IMR-90 (cell line): Measurements from ENCODE around the gene SLC22A31. TPM values are rescaled to one million over a fixed set of nuclear protein-coding genes. Genes with fewer than 3 reads are reported as not detected.

Source experiments
- ATAC-seq: fragments of 200-7000 bp; cut with Tn5 transposase; 2 replicates; pipeline ENCODE4 v1.9.1; 2020; ENCODE audit warnings: low read depth, mild to moderate bottlenecking, moderate library complexity
- BruUV-seq: library from RNA; stranded (reverse); fragments of 400-500 nt; replicated peaks from 2 replicates; lab custom pipeline; 2021; lab: Mats Ljungman, UMichigan
- CTCF ChIA-PET: fragments of 300-600 bp; formaldehyde crosslinking; extraction: SDS; loops from one replicate; lab custom pipeline; 2021; ENCODE audit warnings: antibody characterized with exemption; lab: Yijun Ruan, JAX
- POLR2A ChIA-PET: fragments of 300-600 bp; sonication (Branson Sonifier 250); formaldehyde crosslinking; loops from one replicate; lab custom pipeline; 2022; ENCODE audit warnings: antibody characterized with exemption; ENCODE audit not compliant: unreplicated experiment; lab: Charles Lee
- DNase-seq: peaks from one replicate; pipeline ENCODE4 v3.0.0; 2013
- H2AFZ ChIP-seq: replicated peaks from 2 replicates; pipeline ENCODE3; 2013; ENCODE audit warnings: low read length, mild to moderate bottlenecking; ENCODE audit not compliant: poor library complexity
- H2AK5ac ChIP-seq: 2 replicates; pipeline ENCODE4 v1.6.1; 2013; ENCODE audit warnings: low read depth, low read length, inconsistent platforms
- H2AK9ac ChIP-seq: replicated peaks from 2 replicates; pipeline ENCODE3; 2013; ENCODE audit warnings: mild to moderate bottlenecking, low read depth, low read length, moderate library complexity; ENCODE audit not compliant: poor library complexity
- H2BK120ac ChIP-seq: 2 replicates; pipeline ENCODE4 v1.6.1; 2013; ENCODE audit warnings: low read depth, low read length, inconsistent platforms
- H2BK15ac ChIP-seq: 3 replicates; pipeline ENCODE4 v1.6.1; 2013; ENCODE audit warnings: low read depth, low read length, inconsistent platforms
- H2BK20ac ChIP-seq: 2 replicates; pipeline ENCODE4 v1.6.1; 2013; ENCODE audit warnings: low read depth, mild to moderate bottlenecking, inconsistent platforms, low read length, moderate library complexity
- H2BK5ac ChIP-seq: 2 replicates; pipeline ENCODE4 v1.6.1; 2013; ENCODE audit warnings: mild to moderate bottlenecking, low read depth, low read length, inconsistent platforms; ENCODE audit not compliant: poor library complexity, severe bottlenecking
- H3K14ac ChIP-seq: replicated peaks from 2 replicates; pipeline ENCODE4 v1.6.1; 2013; ENCODE audit warnings: low read depth, low read length, inconsistent platforms
- H3K18ac ChIP-seq: 2 replicates; pipeline ENCODE4 v1.6.1; 2013; ENCODE audit warnings: low read depth, low read length, control low read depth
- H3K23ac ChIP-seq: 2 replicates; pipeline ENCODE4 v1.6.1; 2013; ENCODE audit warnings: low read depth, low read length, inconsistent platforms
- H3K27ac ChIP-seq: 2 replicates; pipeline ENCODE4 v1.5.1; 2013; ENCODE audit warnings: mild to moderate bottlenecking, control low read depth, low read length; ENCODE audit not compliant: insufficient read depth
- H3K27me3 ChIP-seq: 2 replicates; pipeline ENCODE4 v1.6.1; 2013; ENCODE audit warnings: low read length; ENCODE audit not compliant: control insufficient read depth, insufficient read depth
- H3K36me3 ChIP-seq: 2 replicates; pipeline ENCODE4 v1.6.1; 2013; ENCODE audit warnings: low read length, mixed read lengths; ENCODE audit not compliant: control insufficient read depth, insufficient read depth
- H3K4ac ChIP-seq: 2 replicates; pipeline ENCODE4 v1.6.1; 2013; ENCODE audit warnings: low read depth, low read length, inconsistent platforms
- H3K4me1 ChIP-seq: 2 replicates; pipeline ENCODE4 v1.6.1; 2013; ENCODE audit warnings: low read length, mixed read lengths; ENCODE audit not compliant: control insufficient read depth, insufficient read depth
- H3K4me2 ChIP-seq: 2 replicates; pipeline ENCODE4 v1.6.1; 2013; ENCODE audit warnings: low read depth, mild to moderate bottlenecking, control low read depth, low read length, moderate library complexity
- H3K4me3 ChIP-seq: 2 replicates; pipeline ENCODE4 v1.5.1; 2013; ENCODE audit warnings: low read depth, mild to moderate bottlenecking, control low read depth, low read length, moderate library complexity; ENCODE audit not compliant: insufficient read depth
- H3K56ac ChIP-seq: 2 replicates; pipeline ENCODE4 v1.6.1; 2013; ENCODE audit warnings: low read length, inconsistent platforms; ENCODE audit not compliant: insufficient read depth; ENCODE audit errors: extremely low read depth
- H3K79me1 ChIP-seq, 2 experiments: 2 replicates each; pipeline ENCODE4 v1.6.1; 2013; ENCODE audit warnings: low read length in 2 of 2, inconsistent platforms in 1 of 2, low read depth in 1 of 2
- H3K9ac ChIP-seq: 2 replicates; pipeline ENCODE4 v1.6.1; 2013; ENCODE audit warnings: low read depth, low read length, control low read depth
- H3K9me1 ChIP-seq: 2 replicates; pipeline ENCODE4 v1.6.1; 2013; ENCODE audit warnings: low read length, inconsistent platforms; ENCODE audit not compliant: insufficient read depth
- H3K9me3 ChIP-seq: 2 replicates; pipeline ENCODE4 v1.6.1; 2013; ENCODE audit warnings: low read length; ENCODE audit not compliant: control insufficient read depth, insufficient read depth
- H4K20me1 ChIP-seq: 2 replicates; pipeline ENCODE4 v1.6.1; 2013; ENCODE audit warnings: low read length, inconsistent platforms; ENCODE audit not compliant: insufficient read depth
- H4K5ac ChIP-seq: 2 replicates; pipeline ENCODE4 v1.6.1; 2013; ENCODE audit warnings: mild to moderate bottlenecking, low read depth, low read length, control low read depth
- H4K8ac ChIP-seq, 2 experiments: 2 replicates each; pipeline ENCODE4 v1.6.1; 2013; ENCODE audit warnings: low read depth in 2 of 2, low read length in 2 of 2, control low read depth in 1 of 2, inconsistent platforms in 1 of 2
- H4K91ac ChIP-seq: 2 replicates; pipeline ENCODE4 v1.6.1; 2013; ENCODE audit warnings: low read depth, low read length, inconsistent platforms; ENCODE audit not compliant: insufficient read depth
- ELK1 ChIP-seq: fragments of 150-350 bp; IDR thresholded peaks from 2 replicates; pipeline ENCODE4 v1.6.1; 2016; ENCODE audit warnings: low read depth, mild to moderate bottlenecking, low read length, moderate library complexity, borderline replicate concordance
- MAFK ChIP-seq: IDR thresholded peaks from 2 replicates; pipeline ENCODE4 v1.6.1; 2012; ENCODE audit warnings: low read depth, low read length, improper control_type of control experiment
- MAZ ChIP-seq: IDR thresholded peaks from 2 replicates; pipeline ENCODE4 v1.6.1; 2012; ENCODE audit warnings: low read depth, mild to moderate bottlenecking, low read length, improper control_type of control experiment, moderate library complexity, borderline replicate concordance
- MXI1 ChIP-seq: IDR thresholded peaks from 2 replicates; pipeline ENCODE4 v1.6.1; 2012; ENCODE audit warnings: low read depth, mild to moderate bottlenecking, low read length, moderate library complexity, borderline replicate concordance
- RAD21 ChIP-seq: IDR thresholded peaks from 2 replicates; pipeline ENCODE4 v1.6.1; 2012; ENCODE audit warnings: low read length, improper control_type of control experiment
- RCOR1 ChIP-seq: IDR thresholded peaks from 2 replicates; pipeline ENCODE4 v1.6.1; 2012; ENCODE audit warnings: mild to moderate bottlenecking, low read length, improper control_type of control experiment; ENCODE audit not compliant: insufficient replicate concordance
- RFX5 ChIP-seq: IDR thresholded peaks from 2 replicates; pipeline ENCODE4 v1.8.0; 2012; ENCODE audit warnings: low read depth, mild to moderate bottlenecking, low read length, moderate library complexity
- USF2 ChIP-seq: fragments of 150-350 bp; IDR thresholded peaks from 2 replicates; pipeline ENCODE4 v1.6.1; 2017; ENCODE audit warnings: mild to moderate bottlenecking, antibody characterized with exemption, low read length, low read depth
- WGBS, 2 experiments: methylation state at CpG; one replicate each; pipeline versions ENCODE4 v1.1.5 to v1.1.7; 2013; ENCODE audit warnings: missing lambda C conversion rate in 2 of 2; ENCODE audit not compliant: insufficient read length in 1 of 2; ENCODE audit errors: extremely low coverage in 2 of 2; 5-methylcytosine and 5-hydroxymethylcytosine counted together
- dilution Hi-C: fragments of 300-500 bp; cut with HindIII; formaldehyde crosslinking; loops from one replicate; pipeline ENCODE4 v1.14.3; 2018; ENCODE audit warnings: low sequenced_read_pairs; ENCODE audit not compliant: unreplicated experiment
- in situ Hi-C: fragments of 300-500 bp; cut with MboI; formaldehyde crosslinking; loops from 3 replicates; pipeline ENCODE4 v1.14.3; 2019; ENCODE audit warnings: low sequenced_read_pairs, inconsistent platforms, mixed read lengths
- intact Hi-C: fragments of 100-400 bp; cut with micrococcal nuclease; formaldehyde crosslinking; loops from 2 replicates; pipeline ENCODE4 v1.10.0; 2022
- polyA plus RNA-seq, 3 experiments: library from polyadenylated mRNA; depleted of rRNA; stranded (reverse); fragments of >200 nt; gene quantifications; 2 replicates each; pipeline ENCODE4 v1.2.3, GENCODE V29; 2012; ENCODE audit warnings: low replicate concordance in 1 of 3
- total RNA-seq: library from RNA; depleted of rRNA; stranded (reverse); fragments of >200 nt; gene quantifications from 2 replicates; pipeline ENCODE4 v1.2.3, GENCODE V29; 2012

Gene SLC22A31
- total and polyA plus RNA-seq, 2 of the 4 experiments (the other 2 are of a cell fraction), result 0.18 to 5.5 TPM

GRCh38 chr16:89184677-89184932, 15.7 kb downstream of the SLC22A31 start:
- ATAC-seq, result no peak
- WGBS, 2 experiments, result 70% methylated on average over 6 of the region's 9 CpGs; no CpG with 5 or more reads in 1 of the 2 experiments
- Histone ChIP-seq H2BK5ac (no peak overlapping the region), H4K5ac (no peak overlapping the region), H3K27ac (no peak overlapping the region), H3K4me2 (no peak overlapping the region), H4K8ac (no peak overlapping the region), H3K9ac (no peak overlapping the region), H3K9me3 (no peaks in the 10 kb centered on the region), H3K4ac (no peak overlapping the region), H2AK9ac (no peak overlapping the region), H4K20me1 (no peaks in the 10 kb centered on the region; the same call in 1 of the 2 replicates), H3K4me1 (no peaks in the 10 kb centered on the region), H3K9me1 (no peaks in the 10 kb centered on the region), H3K18ac (no peak overlapping the region), H3K56ac (no peak overlapping the region), H3K23ac (no peak overlapping the region), H2BK120ac (no peak overlapping the region), H3K4me3 (no peak overlapping the region), H2AK5ac (no peak overlapping the region), H3K14ac (no peak overlapping the region), H2BK20ac (no peak overlapping the region), H3K79me1 (no peaks in the 10 kb centered on the region), H3K36me3 (no peaks in the 10 kb centered on the region), H2AFZ (no peak overlapping the region), H2BK15ac (no peak overlapping the region), H3K27me3 (peaks cover 23% of the 10 kb centered on the region), H4K91ac (no peak overlapping the region)
- in situ Hi-C loops, result no loop called here
- TF ChIP-seq RCOR1, result no peak
- TF ChIP-seq RAD21, result no peak
- TF ChIP-seq ELK1, result no peak
- no peak for TF ChIP-seq MAZ
- TF ChIP-seq RFX5, result no peak
- TF ChIP-seq USF2, result no peak
- TF ChIP-seq MAFK, result no peak
- TF ChIP-seq MXI1, result no peak
- no TSS peak for BruUV-seq
- dilution Hi-C loops, result no loop called here
- no peak for DNase-seq
- ChIA-PET POLR2A (no interaction called here), CTCF (no interaction called here)
- intact Hi-C loops, result no loop called here
